NCI-H69 (cell line): ENCODE results near the gene MYBBP1A.

Experiments
- DNase-seq: peaks from one replicate; lab custom pipeline; 2025; lab: John Stamatoyannopoulos, UW

Gene MYBBP1A

DNA sequence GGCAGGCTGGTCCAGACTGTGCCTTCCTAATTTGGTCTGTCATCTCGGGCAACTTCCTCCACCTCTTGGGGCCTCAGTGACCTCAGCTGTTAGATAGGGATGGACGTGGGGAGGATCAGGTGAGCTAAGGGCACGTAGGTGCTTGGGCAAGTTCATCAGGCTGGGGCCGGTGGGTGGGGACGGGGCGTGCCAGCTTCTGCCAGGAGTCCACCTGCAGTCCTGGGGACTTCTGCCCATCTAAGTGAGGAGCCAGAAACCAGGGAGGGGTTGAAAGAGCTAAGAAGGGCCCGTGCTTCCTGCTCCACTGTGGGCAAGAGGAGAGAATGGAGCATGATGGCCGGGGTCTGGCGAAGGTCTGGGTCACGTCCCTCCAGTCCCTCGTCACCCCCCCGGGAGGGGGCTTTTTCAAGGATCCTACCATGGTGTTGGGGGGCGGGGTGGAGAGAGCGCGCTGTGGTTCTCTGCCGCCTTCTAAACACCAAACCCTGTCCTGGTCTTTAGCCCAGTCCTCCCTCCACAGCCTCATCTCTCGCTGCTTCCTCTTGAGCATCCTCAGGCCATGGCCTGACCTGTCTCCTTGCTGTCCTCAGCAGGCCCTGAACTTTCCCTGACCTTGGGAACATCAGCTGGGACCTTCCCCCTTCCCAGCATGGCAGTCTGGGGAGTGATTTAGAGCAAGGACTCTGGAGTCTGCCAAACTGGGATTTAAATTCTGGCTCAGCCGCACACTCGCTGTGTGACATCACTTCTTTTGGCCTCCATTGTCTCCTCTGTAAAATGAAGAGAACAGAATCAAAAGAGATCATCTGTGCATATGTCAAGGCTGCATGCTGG, 34.9 kb downstream of the MYBBP1A start:
- no peak for DNase-seq

DNA sequence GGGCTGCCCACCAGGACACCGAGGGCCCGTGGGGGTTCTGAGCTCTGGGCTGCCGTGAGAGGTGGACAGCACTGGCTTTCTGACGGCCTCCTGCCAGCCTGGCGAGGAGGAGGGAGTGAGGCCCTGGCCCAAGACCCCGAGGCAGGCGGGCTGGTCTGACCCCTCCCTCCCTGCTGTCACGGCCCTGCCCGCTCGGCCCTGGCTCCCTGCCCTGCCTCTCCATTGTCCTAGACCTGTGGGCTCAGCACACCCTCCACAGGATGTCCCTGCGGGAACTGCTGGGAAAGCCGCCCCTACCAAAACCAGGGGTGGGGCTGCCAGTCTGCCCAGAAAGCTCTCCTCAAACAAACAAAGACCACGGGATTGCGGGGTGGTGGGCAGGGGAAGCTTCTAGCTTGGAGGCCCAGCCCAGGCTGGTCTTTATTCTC, 35.8 kb downstream of the MYBBP1A start:
- no peak for DNase-seq

DNA sequence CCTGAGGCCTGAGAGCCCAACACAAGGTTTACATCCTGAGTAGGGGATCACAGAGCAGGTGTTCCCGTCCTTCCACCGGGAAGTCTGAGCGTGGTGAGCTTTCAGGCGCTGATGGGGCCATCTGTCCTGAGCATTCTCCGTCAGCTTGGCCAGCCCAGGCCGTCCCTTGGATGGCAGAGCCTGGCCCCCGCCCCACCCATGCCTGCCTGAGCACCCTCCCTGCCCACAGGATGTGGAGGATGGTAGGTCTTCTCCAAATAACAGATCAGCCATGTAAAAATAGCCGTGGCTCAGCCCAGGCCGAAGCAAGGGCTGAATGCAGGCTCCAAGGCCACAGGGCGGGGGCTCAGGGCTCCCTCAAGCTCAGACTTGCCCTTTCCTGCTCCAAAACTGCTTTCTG, 36.3 kb downstream of the MYBBP1A start:
- no peak for DNase-seq

DNA sequence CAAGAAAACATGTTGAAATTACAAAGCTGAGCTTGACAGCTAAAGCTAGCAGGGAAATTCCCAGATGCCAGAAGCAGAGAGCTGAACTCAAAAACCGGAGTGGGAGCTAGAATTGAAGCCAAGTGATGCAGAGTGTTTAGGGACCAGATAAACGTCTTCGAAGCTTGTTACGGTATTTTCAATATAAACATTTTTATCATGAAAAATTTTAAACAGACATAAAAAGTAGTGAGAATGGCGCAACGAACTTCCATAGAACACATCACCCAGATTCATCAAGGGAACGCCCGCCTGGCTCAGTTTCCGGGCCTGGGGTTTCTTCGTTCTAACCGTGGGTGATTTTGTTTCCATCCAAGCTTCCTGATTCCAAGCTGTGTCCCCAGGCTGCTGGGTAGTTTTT, 38.4 kb downstream of the MYBBP1A start:
- no peak for DNase-seq

DNA sequence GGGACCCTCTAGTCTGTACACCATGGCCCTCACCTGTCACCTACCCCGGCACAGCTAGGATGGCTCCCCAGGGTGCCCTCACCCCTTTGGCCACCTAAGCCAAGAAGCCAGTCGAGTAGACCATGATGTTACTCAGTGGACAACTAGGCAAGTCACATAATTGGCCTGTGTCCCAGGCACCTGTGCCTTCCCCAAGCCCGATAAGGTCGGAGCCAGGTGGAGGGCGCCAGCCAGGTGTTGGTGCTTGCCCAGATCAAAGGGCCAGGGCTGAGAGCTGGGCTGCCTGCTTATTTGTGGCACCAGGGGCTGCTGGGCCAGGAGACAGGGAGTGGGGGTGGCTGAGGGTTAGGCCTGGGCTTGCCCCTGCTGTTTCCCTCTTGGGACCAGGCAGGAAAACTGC, 39.7 kb downstream of the MYBBP1A start:
- DNase-seq, result no peak

DNA sequence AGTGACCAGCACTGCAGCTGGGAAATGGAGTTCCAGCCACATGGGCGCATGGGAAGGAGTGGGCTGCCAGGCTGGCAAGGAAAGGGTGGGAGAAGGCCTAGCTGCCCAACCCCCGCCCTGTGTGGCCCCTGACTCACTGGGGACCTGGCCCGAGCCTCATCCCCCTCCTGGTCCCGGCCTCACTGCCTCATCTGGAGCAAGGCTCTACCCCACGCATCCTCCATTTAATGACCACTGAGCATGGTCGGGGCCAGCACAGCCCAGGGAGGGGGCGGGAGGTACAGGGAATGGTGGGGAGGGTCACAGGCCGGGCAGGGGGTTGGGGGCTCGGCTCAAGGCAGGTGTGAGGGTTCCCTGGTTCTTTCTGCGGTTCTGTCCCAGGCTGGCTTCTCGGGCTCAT, 40.4 kb downstream of the MYBBP1A start:
- DNase-seq, result no peak

DNA sequence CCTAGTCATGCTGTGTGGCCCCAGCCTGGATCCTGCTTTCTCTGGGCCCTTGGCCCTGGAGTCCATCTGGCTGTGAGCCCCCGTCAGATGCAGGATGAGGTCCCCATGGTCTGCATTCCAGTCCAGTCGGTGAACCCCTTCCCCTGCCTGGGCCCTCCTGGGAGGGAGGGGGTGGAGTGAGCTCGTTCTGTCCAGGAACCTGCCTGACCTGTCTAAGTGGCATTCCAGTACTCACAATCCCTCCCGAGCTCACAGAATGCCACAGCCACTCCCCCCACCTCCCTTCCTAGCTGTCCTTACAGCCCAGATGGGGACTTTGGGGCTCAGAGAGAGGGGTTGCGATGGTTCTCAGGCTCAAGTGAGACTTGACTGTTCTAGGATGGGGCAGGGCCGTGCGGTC, 41.0 kb downstream of the MYBBP1A start:
- DNase-seq, result no peak

DNA sequence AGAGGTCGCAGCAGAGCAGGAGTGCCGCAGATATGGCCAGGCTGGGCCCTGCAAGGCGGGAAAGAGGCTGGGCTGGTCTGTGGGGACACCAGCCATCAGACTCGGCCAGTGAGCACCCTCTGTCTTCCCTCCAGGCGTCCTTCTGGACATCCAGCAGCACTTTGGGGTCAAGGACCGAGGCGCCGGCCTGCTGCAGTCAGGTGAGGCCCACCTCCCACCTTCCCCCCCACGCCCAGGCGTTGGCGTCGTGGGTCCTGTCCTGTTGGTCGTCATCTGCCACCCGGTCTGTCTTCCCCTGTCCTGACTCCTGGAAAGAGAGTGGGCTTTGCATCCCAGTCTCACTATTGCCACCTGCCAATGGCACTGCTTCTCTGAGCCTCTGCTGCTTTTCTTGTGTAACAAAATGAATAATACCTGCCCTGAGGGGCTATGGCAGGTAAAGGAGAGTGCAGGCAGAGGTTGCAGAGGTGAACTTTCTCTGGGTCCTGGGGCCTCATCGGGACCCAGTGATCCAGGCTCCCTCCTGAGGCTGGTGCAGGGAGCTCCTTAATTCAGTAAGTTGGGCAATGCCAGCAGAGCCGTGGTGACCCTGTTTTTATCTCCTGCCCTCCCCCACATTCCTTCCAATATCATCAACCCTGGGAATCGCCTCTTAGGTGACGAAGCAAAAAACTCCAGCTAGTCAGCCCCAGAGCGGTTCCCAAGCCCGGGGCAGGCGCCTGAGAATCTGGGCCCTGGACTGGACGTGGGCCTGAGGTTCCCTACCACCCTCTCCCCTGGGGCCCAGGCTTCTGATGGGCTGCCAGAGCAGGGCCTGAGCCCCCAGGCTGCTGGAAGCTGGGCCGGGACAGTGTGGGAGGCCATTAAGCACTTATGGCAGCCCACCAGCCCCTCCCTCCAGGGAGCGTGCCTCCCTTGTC, 41.8 kb downstream of the MYBBP1A start:
- no peak for DNase-seq

DNA sequence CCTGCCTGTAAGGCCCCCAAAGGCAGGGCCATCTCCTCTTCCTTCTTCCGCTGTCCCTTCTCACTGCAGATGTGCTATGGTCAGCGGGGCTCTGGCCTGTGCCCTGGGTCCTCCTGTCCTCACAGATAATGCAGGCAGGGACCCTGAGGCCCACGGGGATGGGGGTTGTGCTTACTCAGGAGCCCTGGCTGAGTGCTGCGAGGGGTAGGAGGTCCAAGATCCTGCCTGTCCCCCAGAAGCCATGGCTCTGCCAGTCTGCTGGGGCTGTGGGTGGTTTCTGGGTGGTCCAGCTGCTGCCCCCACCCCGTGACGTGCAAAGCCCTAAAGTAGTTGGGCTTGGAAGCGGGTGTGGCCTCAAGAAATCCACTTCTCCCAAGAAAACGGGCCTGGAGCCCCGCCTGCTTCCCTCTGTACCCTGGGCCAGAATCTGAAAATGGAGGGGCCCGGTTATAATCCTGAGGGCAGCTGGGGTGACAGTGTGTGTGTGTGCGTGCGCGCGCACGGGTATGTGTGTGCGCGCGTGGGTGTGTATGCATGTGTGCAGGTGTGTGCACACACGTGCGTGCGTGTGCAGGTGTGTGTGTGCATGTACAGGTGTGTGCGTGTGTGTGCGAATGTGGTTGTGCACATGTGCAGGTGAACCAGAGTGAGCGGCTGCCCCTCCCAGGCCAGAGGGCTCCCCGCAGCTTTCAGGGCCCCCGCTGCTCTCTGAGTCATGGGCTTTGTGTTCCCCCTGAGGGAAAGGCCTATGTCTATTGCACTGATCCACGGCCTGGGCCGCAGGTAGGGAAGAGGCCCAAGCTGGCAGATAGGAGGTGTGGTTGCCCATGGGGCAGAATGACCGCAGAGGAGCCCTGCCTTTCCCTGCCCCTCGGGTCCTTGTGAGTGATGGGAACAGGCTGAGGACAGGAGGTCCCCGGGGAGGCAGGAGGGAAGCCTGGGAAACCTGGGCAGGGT, 42.8 kb downstream of the MYBBP1A start:
- DNase-seq, result no peak

DNA sequence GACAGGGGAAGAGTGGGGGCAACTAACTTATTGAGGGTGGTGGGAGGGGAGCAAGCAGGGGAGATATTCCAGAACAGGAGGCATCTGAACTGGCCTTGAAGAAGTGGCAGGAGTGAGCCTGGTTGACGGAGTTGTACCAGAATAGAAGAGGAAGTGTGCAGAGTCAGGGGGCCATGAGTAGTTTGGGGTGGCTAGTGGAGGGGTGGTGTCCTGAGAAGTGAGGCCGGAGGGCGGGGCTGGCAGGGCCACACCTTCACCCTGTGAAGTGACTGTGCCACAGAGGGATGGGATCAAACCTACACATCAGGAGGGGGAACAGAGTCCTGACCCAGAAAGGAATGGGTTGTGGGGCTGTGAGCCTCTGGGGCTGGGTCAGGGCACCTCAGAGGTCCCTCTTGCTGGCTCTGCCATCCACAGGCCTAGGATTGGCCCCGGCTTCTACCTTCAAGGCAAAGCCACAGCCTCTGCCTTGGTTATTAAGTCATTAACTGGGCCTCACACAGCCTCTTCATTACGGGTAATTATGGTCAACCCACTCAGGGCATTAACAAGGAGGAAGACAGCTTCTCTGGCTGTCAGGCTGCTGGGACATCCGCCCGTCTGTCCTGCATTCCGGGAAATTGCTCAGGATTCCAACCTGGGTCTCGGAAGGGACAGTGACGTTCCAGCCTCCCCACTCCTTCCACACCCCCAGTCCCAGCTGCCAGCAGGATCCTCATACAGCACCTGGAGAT, 43.8 kb downstream of the MYBBP1A start:
- no peak for DNase-seq

DNA sequence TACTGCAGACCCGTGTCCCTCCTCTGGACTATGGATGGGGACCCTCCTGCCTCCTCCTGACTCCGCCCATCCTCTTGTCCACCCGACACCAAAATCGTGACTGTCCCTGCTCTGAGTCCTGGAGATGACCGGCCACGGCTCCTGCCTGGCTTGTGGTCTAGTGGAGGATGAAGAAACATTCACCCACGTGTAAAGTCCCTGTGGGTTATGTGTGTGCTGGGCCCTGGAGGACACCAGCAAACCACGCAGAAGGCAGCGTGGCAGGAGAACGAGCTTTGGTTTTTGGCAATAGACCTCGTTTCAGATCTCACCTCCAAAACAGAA, 44.6 kb downstream of the MYBBP1A start:
- DNase-seq, result no peak

DNA sequence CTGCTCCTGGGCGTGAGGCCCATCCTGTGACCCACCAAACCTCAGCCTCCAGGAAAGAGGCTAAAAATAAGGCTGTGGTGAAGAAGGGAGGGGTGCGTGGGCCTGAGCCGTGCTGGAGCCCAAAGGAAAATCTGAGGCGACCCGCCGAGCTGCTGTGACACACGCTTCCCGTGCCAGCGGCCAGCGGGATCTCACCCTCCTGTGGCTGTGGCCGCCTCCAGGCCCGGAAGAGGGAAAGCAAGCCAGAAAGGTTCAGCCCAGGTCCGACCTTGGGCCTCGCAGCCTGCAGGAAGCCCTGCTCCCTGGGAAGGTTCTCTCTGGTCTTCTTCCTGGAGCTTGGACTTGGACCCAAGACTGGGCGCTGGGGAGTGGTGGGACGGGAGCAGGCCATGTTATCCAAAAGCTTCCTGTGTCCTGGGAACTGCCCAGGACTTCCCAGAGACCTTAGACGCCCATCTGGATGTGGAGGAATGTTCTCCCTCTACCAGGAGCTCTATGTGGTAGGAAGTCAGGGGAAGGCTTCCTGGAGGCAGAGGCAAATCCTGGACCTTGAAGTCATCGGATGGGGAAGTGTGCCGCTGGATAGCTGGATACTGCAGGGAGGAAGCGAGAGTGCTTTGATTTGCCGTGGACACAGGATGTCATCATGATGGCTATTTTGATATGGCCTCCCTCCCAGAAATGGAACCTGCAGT, 45.1 kb downstream of the MYBBP1A start:
- DNase-seq, result no peak

DNA sequence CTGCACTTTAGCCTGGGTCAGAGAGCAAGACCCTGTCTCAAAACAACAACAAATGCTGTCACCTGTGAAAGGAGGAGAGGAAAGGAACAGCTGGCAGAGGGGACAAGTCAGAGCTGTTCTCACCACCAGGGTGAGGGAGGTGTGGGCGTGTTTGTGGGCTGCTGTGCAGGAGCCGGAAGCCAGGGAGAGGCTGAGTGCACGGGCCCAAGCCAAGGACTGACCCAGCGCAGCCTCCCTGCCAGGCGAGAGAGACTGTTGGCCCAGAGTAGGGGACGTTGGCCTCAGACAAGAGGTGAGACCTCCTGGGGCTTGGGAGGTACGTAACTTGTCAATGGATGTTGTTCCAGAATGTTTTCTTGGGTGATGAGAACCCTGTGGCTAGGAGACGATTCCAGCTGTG, 45.8 kb downstream of the MYBBP1A start:
- DNase-seq, result no peak

DNA sequence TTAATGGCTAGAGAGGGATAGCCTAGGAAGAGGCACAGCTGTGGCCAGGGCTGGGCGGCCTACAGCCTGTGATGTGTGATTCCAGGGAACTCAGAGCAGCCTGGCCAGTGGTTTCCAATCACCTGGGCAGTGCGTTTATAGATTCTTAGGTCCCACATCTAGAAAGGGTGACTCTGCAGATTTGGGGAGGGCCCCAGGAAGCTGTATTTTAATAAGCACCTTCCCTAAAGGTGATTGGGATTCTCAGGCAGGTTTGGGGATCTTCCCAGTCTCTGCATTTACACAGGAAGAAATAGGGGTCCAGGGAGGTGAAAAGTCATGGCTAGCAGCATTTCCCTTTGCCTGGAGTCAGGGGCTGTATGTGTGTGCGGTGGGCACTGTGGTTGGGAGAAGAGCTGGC, 47.0 kb downstream of the MYBBP1A start:
- no peak for DNase-seq

DNA sequence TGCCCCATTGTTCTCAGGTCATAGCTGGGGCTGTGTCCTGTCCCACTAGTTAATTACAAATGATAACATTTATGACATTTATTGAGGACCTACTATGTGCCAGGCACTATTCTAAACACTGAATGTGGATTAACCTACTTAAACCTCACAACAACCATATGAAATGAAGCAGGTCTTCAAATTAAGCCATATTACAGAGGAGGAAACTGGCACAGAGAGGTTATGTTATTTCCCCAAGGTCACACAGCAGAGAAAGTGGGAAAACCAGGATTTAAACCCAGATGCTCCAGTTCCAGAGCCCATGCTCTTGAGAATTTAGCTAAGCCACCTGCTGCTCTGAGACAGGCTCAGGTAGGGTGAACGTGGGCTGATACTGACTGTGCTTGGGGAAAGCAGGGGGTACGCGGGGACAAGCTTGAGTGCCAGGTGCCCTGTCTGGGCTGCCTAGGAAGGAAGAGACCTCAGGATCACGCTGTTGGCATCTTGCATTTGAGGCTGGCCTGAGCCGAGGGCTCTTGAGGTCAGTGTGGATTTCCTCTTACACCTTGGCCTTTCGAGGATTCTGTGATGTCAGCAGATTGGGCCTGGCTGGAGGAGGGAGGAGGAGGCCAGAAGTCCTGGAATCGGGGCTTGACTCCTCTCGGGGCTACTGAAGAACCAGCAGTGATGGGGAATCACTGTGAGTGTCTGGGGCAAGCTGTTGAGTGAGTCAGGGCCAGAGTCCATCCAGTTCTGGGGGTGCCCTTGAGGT, 47.6 kb downstream of the MYBBP1A start:
- no peak for DNase-seq

DNA sequence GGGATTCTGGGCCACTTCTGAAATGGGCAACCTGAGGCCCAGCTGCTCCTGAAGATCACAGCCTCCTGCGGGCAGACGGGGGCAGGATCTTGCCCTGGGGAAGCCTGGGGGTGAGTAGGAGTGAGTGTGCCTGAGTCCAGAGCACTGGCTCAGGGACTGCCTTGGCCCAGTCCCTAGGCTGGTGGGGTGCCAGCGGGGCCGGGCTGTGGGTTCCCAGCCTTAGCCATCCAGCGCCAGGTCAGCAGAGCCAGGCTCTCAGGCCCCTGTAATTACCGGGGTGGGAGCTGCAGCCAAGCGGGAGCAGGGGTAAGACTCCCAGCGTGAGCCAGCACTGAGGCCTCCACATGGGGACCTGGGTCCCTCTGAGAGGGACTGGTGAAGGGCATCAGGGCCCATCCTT, 48.3 kb downstream of the MYBBP1A start:
- DNase-seq, result no peak

DNA sequence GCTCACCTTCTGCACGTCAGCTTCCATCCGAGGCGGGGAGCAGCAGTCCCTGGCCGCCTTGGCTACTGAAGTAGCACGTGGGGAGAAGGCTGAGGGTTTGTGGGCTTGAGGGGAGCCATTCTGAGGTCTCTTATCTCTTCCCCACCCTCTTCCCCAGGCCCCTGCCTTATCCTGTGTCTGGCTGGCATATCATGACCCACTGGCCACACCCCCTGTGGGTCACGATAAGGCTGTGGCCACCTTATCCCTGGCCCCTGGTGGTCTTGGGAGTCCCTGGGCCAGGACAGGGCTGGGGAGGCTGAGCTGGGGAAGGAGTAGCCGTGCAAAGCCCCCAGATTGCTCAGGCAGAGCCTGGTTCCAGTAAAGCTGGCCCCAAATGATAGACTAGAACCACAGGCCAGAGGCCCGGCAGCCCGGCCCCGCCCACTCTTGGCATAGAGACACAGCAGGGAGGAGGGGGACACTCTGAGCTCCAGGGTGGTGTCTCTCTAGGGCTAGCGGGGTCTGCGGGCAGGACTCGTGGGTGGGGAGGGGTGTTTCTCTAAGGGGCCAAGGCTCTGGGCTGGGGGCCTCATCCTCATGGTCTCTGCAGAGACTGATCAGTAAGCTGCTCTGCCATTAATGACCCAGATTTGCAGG, 48.9 kb downstream of the MYBBP1A start:
- DNase-seq, result no peak

DNA sequence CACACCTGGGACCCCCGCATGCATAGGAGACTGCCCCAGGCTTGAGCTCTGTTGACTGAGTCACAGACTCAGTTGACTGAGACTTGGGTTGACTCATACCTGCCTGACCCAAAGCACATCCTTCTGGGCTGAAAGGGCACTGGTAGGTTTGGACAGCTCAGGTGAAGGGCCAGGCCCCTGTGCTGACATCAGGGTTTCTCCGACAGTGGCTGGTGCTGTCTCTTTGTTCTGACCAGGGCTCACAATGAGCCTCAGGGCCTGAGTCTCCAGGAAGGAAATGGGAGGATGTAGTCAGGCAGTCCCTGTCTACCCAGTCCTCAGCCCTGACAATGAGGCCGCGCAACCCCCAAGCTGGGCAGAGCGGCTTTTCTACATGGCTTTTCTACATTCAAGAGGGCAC, 50.0 kb downstream of the MYBBP1A start:
- DNase-seq, result no peak

DNA sequence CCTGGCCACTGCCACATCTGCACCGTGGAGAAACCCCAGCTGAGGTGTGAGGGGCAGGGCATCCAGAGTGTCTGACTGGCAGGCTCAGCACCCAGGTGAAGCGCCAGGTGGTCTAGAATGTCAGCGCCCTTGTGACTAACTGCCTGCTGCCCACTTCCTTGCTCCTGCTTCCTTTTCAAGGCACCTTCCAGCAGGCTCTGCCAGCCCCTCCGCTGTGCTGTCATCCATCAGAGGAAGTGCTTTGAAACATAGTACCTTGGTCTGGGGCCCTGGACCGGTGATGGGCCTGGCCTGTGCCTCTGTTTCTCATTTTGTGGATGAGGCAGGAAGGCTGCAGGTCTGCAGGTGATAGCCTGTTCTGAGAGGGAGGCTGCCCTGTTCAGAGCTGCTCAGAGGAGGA, 51.0 kb downstream of the MYBBP1A start:
- DNase-seq, result no peak
